Bronchial epithelial cell (primary cell): ENCODE data around the gene TMEM18. TPM values are rescaled to one million over a fixed set of nuclear protein-coding genes. Genes with fewer than 3 reads are reported as not detected.
"Not testable (repeated sequence)": the region's sequence is repeated elsewhere in the genome, so short reads cannot be mapped to it uniquely, and the experiment has no call there.

Experiments
- DNase-seq: peaks from one replicate; pipeline ENCODE4 v3.0.0-alpha.2; 2010; ENCODE audit warnings: low read depth
- FAIRE-seq: peaks from 2 replicates; lab custom pipeline; 2011; peaks lifted over from hg19 to GRCh38; lab: Jason Lieb, UNC
- H3K27me3 ChIP-seq: 2 replicates; pipeline ENCODE4 v1.5.1; 2011; ENCODE audit warnings: low read length; ENCODE audit not compliant: control insufficient read depth, insufficient read depth
- H3K36me3 ChIP-seq: 2 replicates; pipeline ENCODE4 v1.5.1; 2011; ENCODE audit warnings: low read length; ENCODE audit not compliant: control insufficient read depth, insufficient read depth
- H3K4me3 ChIP-seq: 2 replicates; pipeline ENCODE4 v1.5.1; 2011; ENCODE audit warnings: mild to moderate bottlenecking, low read depth, low read length, control low read depth
- total RNA-seq: library from RNA; depleted of rRNA; stranded (reverse); fragments of >200 nt; gene quantifications from 2 replicates; pipeline ENCODE4 v1.2.1, GENCODE V29; 2014
- TF ChIP-seq, protein P1 (sequence below): IDR thresholded peaks from 2 replicates; pipeline ENCODE4 v1.5.1; 2011; ENCODE audit warnings: mild to moderate bottlenecking, moderate library complexity, low read length, control low read depth, inconsistent platforms; ENCODE audit not compliant: insufficient read depth, severe bottlenecking

Gene TMEM18
- total RNA-seq, 1 donor from 2014 or later, result 30.5 TPM

DNA sequence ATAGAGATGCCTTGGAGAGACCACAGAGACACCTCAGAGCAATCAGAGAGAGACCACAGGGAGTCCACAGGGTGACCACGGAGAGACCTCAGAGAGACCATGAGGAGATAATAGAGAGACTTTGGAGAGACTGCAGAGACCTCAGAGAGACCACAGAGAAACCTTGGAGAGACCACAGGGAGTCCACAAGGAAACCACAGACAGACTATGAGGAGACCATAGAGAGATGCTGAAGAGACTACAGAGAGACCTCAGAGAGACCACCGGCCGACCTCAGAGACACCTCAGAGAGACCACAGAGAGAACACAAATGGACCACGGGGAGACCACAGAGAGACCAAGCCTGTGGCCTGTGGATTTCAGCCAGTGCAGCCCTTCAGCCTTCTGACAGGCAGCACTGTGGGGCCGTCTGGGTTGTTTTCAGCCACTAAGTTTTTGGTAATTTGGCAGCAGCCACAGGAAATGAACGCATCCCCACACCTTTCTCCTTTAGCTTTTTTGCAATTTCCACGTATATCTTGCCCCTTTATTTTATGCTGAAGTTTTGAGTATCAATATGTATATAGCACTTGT, 11.4 kb upstream of the TMEM18 start:
- Histone ChIP-seq H3K4me3 (no peak overlapping the region), H3K27me3 (no peaks in the 10 kb centered on the region), H3K36me3 (no peaks in the 10 kb centered on the region)
- TF ChIP-seq, protein P1, sequence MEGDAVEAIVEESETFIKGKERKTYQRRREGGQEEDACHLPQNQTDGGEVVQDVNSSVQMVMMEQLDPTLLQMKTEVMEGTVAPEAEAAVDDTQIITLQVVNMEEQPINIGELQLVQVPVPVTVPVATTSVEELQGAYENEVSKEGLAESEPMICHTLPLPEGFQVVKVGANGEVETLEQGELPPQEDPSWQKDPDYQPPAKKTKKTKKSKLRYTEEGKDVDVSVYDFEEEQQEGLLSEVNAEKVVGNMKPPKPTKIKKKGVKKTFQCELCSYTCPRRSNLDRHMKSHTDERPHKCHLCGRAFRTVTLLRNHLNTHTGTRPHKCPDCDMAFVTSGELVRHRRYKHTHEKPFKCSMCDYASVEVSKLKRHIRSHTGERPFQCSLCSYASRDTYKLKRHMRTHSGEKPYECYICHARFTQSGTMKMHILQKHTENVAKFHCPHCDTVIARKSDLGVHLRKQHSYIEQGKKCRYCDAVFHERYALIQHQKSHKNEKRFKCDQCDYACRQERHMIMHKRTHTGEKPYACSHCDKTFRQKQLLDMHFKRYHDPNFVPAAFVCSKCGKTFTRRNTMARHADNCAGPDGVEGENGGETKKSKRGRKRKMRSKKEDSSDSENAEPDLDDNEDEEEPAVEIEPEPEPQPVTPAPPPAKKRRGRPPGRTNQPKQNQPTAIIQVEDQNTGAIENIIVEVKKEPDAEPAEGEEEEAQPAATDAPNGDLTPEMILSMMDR, result no peak
- DNase-seq (no peak), FAIRE-seq (no peak)

DNA sequence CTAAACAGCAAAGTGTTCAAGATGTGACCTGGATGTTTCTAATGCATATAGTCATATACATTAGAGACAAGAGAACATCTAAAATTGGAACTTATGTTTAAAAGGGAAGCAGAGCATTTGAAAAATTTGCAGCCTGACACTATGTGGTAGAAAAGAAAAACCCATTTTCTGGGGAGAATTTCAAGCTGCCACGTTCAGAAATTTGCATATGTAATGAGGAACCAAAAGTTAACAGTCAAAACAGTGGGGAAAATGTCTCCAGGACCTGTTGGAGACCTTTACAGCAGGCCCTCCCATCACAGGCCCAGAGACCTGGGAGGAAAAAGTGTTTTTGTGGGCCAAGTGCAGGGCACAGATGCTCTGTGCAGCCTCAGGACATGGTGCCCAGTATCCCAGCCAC, 8.2 kb upstream of the TMEM18 start:
- H3K27me3 ChIP-seq, result no peaks in the 10 kb centered on the region
- DNase-seq (no peak), FAIRE-seq (no peak)
- TF ChIP-seq, protein P1, result no peak
- no peaks in the 10 kb centered on the region for H3K36me3 ChIP-seq
- no peak overlapping the region for H3K4me3 ChIP-seq

DNA sequence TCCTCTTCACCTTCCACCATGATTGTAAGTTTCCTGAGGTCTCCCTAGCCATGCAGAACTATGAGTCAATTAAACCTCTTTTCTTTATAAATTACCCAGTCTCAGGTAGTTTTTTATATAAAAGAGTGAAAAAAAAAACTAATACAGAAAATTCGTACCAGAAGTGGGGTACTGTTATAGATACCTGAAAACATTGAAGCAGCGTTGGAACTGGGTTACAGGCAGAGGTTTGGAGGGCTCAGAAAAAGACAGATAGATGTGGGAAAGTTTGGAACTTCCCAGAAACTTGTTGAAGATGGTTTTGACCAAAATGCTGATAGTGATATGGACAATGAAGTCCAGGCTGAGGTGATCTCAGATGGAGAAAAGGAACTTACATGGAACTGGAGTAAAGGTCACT, 7.7 kb upstream of the TMEM18 start:
- DNase-seq, H3K27me3 ChIP-seq, H3K36me3 ChIP-seq, FAIRE-seq, H3K4me3 ChIP-seq: not testable (repeated sequence)

DNA sequence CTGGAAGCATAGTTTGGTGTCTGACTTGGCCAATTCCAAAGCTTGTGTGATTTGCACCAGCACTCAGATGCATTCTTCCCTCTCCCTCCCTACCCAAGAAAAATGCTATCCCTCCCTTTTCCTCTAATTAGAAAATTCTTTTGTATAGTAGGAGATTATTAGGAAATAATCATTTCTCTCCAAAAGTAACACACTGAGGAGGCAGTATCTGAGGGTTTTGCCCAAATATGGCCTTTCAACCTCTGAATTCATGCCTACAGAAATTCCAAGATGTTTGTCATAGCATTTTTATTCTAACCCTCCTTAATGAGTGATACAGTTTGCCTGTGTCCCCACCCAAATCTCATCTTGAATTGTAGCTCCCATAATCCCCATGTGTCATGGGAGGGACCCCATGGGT, 5.0 kb upstream of the TMEM18 start:
- TF ChIP-seq, protein P1, result no peak
- H3K27me3 ChIP-seq, result no peaks in the 10 kb centered on the region
- H3K36me3 ChIP-seq, result no peaks in the 10 kb centered on the region
- FAIRE-seq (no peak), DNase-seq (no peak)
- no peak overlapping the region for H3K4me3 ChIP-seq

DNA sequence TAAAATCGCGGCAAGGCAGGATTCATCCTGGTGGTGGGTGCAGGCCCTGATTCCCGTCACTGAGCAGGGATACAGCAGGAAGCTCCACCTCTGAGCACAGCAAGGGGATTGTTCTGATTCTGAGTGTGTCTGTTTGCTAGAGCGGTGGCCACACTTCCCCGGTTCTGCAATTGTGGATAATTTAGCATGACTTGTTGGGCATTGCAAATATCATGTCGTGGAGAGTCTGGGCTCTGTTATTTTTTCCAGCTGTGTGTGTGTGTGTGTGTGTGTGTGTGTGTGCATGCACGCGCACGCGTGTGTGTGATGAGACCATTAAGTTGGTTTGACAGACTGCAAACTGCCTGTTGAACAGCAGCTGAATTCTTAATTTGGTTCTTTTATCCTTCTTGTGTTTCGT, 4.1 kb upstream of the TMEM18 start:
- no peak for DNase-seq
- no peak for FAIRE-seq
- H3K36me3 ChIP-seq, result no peaks in the 10 kb centered on the region
- no peaks in the 10 kb centered on the region for H3K27me3 ChIP-seq
- no peak overlapping the region for H3K4me3 ChIP-seq
- TF ChIP-seq, protein P1, result no peak

DNA sequence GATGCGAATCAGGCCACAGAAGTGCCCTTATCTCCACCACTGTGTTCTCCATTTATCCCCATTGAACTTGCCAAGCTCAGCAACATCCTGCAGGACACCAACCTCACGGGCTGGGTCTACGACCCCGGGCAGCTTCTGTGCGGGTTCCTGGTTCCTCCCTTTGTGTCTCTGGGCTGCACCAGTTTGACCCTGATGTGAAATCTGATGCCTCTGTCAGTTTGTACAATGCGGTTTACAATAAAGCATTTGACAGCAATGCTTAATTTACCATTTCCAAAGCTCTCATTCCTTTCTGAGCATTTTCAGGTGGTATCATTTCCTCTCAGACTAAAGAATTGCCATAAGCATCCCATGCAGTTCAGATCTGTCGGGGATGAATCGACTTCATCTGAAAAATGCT, 3.3 kb upstream of the TMEM18 start:
- Histone ChIP-seq H3K27me3 (no peaks in the 10 kb centered on the region), H3K4me3 (no peak overlapping the region), H3K36me3 (no peaks in the 10 kb centered on the region)
- DNase-seq, result no peak
- TF ChIP-seq, protein P1, result no peak
- no peak for FAIRE-seq
